Lung (tissue), 12 donors: Measurements from ENCODE around the gene METTL16. TPM values are rescaled to one million over a fixed set of nuclear protein-coding genes. Genes with fewer than 3 reads are reported as not detected.

Experiments
- ATAC-seq: fragments of 200-7000 bp; cut with Tn5 transposase; one replicate; pipeline ENCODE4 v1.9.1; 2020; ENCODE audit warnings: moderate number of reproducible peaks; ENCODE audit not compliant: insufficient read depth, low FRiP score
- DNase-seq, 3 donors: peaks; one replicate each; pipeline ENCODE4 v3.0.0-alpha.2; 2013 to 2017
- H3K27ac ChIP-seq, 2 donors: one replicate each; pipeline ENCODE4 v1.5.1; 2013; ENCODE audit warnings: mild to moderate bottlenecking in 2 of 2, moderate library complexity in 2 of 2, control low read depth in 1 of 2, inconsistent platforms in 1 of 2, low read depth in 1 of 2, low read length in 1 of 2
- H3K27me3 ChIP-seq, 3 donors: one replicate each; pipeline ENCODE4 v1.5.1; 2013; ENCODE audit warnings: low read length in 2 of 3; ENCODE audit not compliant: control insufficient read depth in 3 of 3, insufficient read depth in 3 of 3
- H3K36me3 ChIP-seq, 4 donors: one replicate each; pipeline ENCODE4 v1.5.1; 2013; ENCODE audit warnings: low read length in 4 of 4, mild to moderate bottlenecking in 1 of 4, moderate library complexity in 1 of 4; ENCODE audit not compliant: control insufficient read depth in 4 of 4, insufficient read depth in 4 of 4
- H3K4me1 ChIP-seq, 5 donors: one replicate each; pipeline ENCODE4 v1.5.1; 2013; ENCODE audit warnings: low read length in 5 of 5, mild to moderate bottlenecking in 2 of 5, moderate library complexity in 1 of 5; ENCODE audit not compliant: control insufficient read depth in 5 of 5, insufficient read depth in 5 of 5
- H3K4me3 ChIP-seq: one replicate; pipeline ENCODE4 v1.5.1; 2013; ENCODE audit warnings: mild to moderate bottlenecking, control low read depth, moderate library complexity
- H3K9ac ChIP-seq, 2 donors: one replicate each; pipeline ENCODE4 v1.5.1; 2013; ENCODE audit warnings: low read length in 2 of 2, control low read depth in 1 of 2; ENCODE audit not compliant: insufficient read depth in 1 of 2
- H3K9me3 ChIP-seq, 4 donors: one replicate each; pipeline ENCODE4 v1.5.1; 2013; ENCODE audit warnings: low read length in 3 of 4, mild to moderate bottlenecking in 1 of 4, moderate library complexity in 1 of 4; ENCODE audit not compliant: control insufficient read depth in 4 of 4, insufficient read depth in 3 of 4
- CTCF ChIP-seq: IDR thresholded peaks from 2 replicates; pipeline ENCODE4 v1.5.1; 2012; ENCODE audit warnings: mild to moderate bottlenecking; ENCODE audit errors: control extremely low read depth, extremely low read depth
- WGBS, 2 donors: extraction: QIAGEN DNeasy Blood & Tissue Kit; methylation state at CpG; one replicate each; pipeline ENCODE4 v1.1.7; 2013; 5-methylcytosine and 5-hydroxymethylcytosine counted together
- polyA plus RNA-seq, 2 donors: library from polyadenylated mRNA; stranded (reverse); fragments of 200-250 nt; gene quantifications; one replicate each; pipeline ENCODE4 v1.2.1, GENCODE V29; 2013
- total RNA-seq, 2 donors: library from RNA; depleted of rRNA in 1 of 2; stranded (reverse); fragments of >200 nt in 1 of 2; gene quantifications; one replicate each; pipeline ENCODE4 v1.2.1, GENCODE V29; 2014 to 2021
- donor health status: control.
- donor health status: control.
- donor health status: Bipolar disorder and iron deficiency.
- donor health status: healthy.
- donor health status: DM: yes; HTN: yes; CAD: no.

Gene METTL16
- total and polyA plus RNA-seq, 4 donors: 12.1 to 36.1 (median 29.8) TPM

GRCh38 chr17:2400877-2401425 is 110.7 kb downstream of the METTL16 start, which contains the start of gene MNT:
Gene MNT (minus strand): TSS chr17:2401060. CDS start chr17:2400712, 348 bp downstream.
- WGBS, 2 donors: 0% methylated on average over 47 to 51 of the region's 51 CpGs
- Histone ChIP-seq H3K9me3 (no peaks in the 10 kb centered on the region), H3K4me1 (peaks cover 8 to 40% (median 21%) of the 10 kb centered on the region in 5 donors), H3K4me3 (peak within 1 kb of the TSS; percentile 82), H3K9ac (peak within 1 kb of the TSS; percentile 82 to 92), H3K27ac (peak within 1 kb of the TSS; percentile 98), H3K36me3 (peaks cover 0 to 2% (median 0%) of the 10 kb centered on the region in 4 donors), H3K27me3 (no peaks in the 10 kb centered on the region)
- ATAC-seq: peak; percentile 64
- DNase-seq: peak; percentile 96 to 97 (median 96)
- no peak for TF ChIP-seq CTCF

- 0 to 1% methylated on average over 42 to 43 of the region's 43 CpGs for WGBS, 2 donors
- peak overlapping the region; percentile 82 to 92 for H3K9ac ChIP-seq
- peak; percentile 37 to 59 (median 54) for DNase-seq
Measured at GRCh38 chr17:2400474-2400866, 111.2 kb downstream of the METTL16 start.

GRCh38 chr17:2399572-2400473 is 111.9 kb downstream of the METTL16 start:
- peak overlapping the region; percentile 98 to 99 for H3K27ac ChIP-seq
- DNase-seq (peak; percentile 95 to 96 (median 96)), ATAC-seq (peak; percentile 61)
- no peaks in the 10 kb centered on the region for H3K27me3 ChIP-seq
- TF ChIP-seq CTCF: no peak
- no peaks in the 10 kb centered on the region for H3K36me3 ChIP-seq
- H3K9ac ChIP-seq: peak overlapping the region; percentile 82 to 92
- H3K9me3 ChIP-seq: no peaks in the 10 kb centered on the region
- H3K4me1 ChIP-seq: peaks cover 16 to 48% (median 31%) of the 10 kb centered on the region in 5 donors
- peak overlapping the region; percentile 82 for H3K4me3 ChIP-seq
- 0 to 1% methylated on average over 71 to 82 of the region's 82 CpGs for WGBS, 2 donors

More at GRCh38 chr17:2400474-2400866, 111.2 kb downstream of the METTL16 start:
- Histone ChIP-seq H3K27me3 (no peaks in the 10 kb centered on the region), H3K4me1 (peaks cover 11 to 45% (median 26%) of the 10 kb centered on the region in 5 donors), H3K4me3 (peak overlapping the region; percentile 82), H3K36me3 (peaks cover 0 to 2% (median 0%) of the 10 kb centered on the region in 4 donors), H3K9me3 (no peaks in the 10 kb centered on the region), H3K27ac (peak overlapping the region; percentile 98)
- ATAC-seq: no peak
- no peak for TF ChIP-seq CTCF
